CD8-positive, alpha-beta memory T cell (primary cell): ENCODE data around the gene NHLH2. TPM values are rescaled to one million over a fixed set of nuclear protein-coding genes. Genes with fewer than 3 reads are reported as not detected.

Experiments used
- CTCF ChIA-PET: fragments of 350-600 bp; sonication (Branson Sonifier 250); formaldehyde crosslinking; loops from one replicate; lab custom pipeline; 2021; ENCODE audit warnings: antibody characterized with exemption; lab: Charles Lee
- POLR2A ChIA-PET: fragments of 350-600 bp; sonication (Branson Sonifier 250); formaldehyde crosslinking; loops from one replicate; lab custom pipeline; 2021; ENCODE audit warnings: antibody characterized with exemption; lab: Charles Lee
- DNase-seq, 5 donors: peaks; one replicate each; pipeline versions ENCODE4 v3.0.0 to v3.0.0-alpha.2; 2020 to 2022; ENCODE audit warnings: mixed read lengths in 1 of 5
- H3K27ac ChIP-seq: one replicate; pipeline ENCODE4 v1.7.0; 2013; ENCODE audit warnings: low read depth, mild to moderate bottlenecking, low read length, moderate library complexity
- H3K27me3 ChIP-seq: 2 replicates; pipeline ENCODE4 v1.7.0; 2013; ENCODE audit warnings: low read length, mild to moderate bottlenecking; ENCODE audit not compliant: insufficient read depth, poor library complexity, severe bottlenecking
- H3K36me3 ChIP-seq: 2 replicates; pipeline ENCODE4 v1.7.0; 2013; ENCODE audit warnings: mild to moderate bottlenecking, low read length, moderate library complexity; ENCODE audit not compliant: insufficient read depth
- H3K4me1 ChIP-seq: 2 replicates; pipeline ENCODE4 v1.7.0; 2013; ENCODE audit warnings: mild to moderate bottlenecking, low read length, moderate library complexity; ENCODE audit not compliant: insufficient read depth
- H3K4me3 ChIP-seq: 2 replicates; pipeline ENCODE4 v1.7.0; 2013; ENCODE audit warnings: mild to moderate bottlenecking, low read length
- H3K9me3 ChIP-seq: 2 replicates; pipeline ENCODE4 v1.7.0; 2013; ENCODE audit warnings: mild to moderate bottlenecking, low read length
- H3K27ac Mint-ChIP-seq, 8 donors: one replicate each; pipeline ENCODE4 v1.8.0; 2020 to 2021; ENCODE audit warnings: mixed read lengths in 8 of 8, mild to moderate bottlenecking in 6 of 8, inconsistent platforms in 3 of 8, moderate library complexity in 3 of 8
- H3K27me3 Mint-ChIP-seq, 2 donors: one replicate each; pipeline ENCODE4 v1.8.0; 2020 to 2021; ENCODE audit warnings: mixed read lengths in 2 of 2, mild to moderate bottlenecking in 1 of 2, moderate library complexity in 1 of 2
- H3K36me3 Mint-ChIP-seq, 3 donors: one replicate each; pipeline ENCODE4 v1.8.0; 2020 to 2021; ENCODE audit warnings: mixed read lengths in 3 of 3, inconsistent platforms in 1 of 3, mild to moderate bottlenecking in 1 of 3
- H3K4me1 Mint-ChIP-seq, 3 donors: one replicate each; pipeline ENCODE4 v1.8.0; 2020 to 2021; ENCODE audit warnings: mixed read lengths in 3 of 3, inconsistent platforms in 1 of 3, mild to moderate bottlenecking in 1 of 3
- H3K4me3 Mint-ChIP-seq, 7 donors: one replicate each; pipeline ENCODE4 v1.8.0; 2020 to 2021; ENCODE audit warnings: mixed read lengths in 7 of 7, mild to moderate bottlenecking in 6 of 7, moderate library complexity in 4 of 7, inconsistent platforms in 2 of 7
- H3K9me3 Mint-ChIP-seq, 5 donors: one replicate each; pipeline ENCODE4 v1.8.0; 2020 to 2022; ENCODE audit warnings: mixed read lengths in 5 of 5, mild to moderate bottlenecking in 3 of 5, moderate library complexity in 2 of 5, inconsistent platforms in 1 of 5
- polyA plus RNA-seq: library from polyadenylated mRNA; unstranded; fragments of 300-500 nt; fragmentation: Illumina TruSeq; gene quantifications from one replicate; pipeline ENCODE4 v1.2.3, GENCODE V29; 2021
- total RNA-seq, 2 experiments: library from RNA; stranded (reverse); gene quantifications; one replicate each; pipeline ENCODE4 v1.2.3, GENCODE V29; 2021

NHLH2 gene
- total and polyA plus RNA-seq, 3 experiments from 2014 or later, result not detected

DNA sequence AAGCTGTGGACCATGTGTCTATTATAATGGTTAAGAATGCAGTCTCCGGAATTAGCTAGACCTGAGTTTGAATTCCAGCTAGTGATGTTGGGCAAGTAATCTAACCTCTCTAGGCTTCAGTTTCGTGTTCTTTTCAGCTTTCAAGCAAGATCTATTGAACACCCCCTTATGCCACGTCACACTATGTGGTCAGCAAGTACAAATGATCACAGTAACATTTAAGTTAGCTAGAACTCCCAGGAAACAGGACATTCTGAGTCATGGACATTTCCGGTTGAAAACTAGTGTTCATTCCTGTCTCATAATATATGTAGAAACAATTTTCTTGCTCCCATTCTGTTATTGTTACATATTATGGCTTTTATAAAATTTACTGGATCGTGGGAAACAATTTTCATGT is 34.0 kb upstream of the NHLH2 start:
- no peaks in the 10 kb centered on the region for H3K9me3 ChIP-seq
- no peak overlapping the region for H3K4me3 Mint-ChIP-seq
- H3K9me3 Mint-ChIP-seq, result no peaks in the 10 kb centered on the region
- ChIA-PET POLR2A (no interaction called here), CTCF (no interaction called here)
- H3K27ac ChIP-seq, result no peak overlapping the region
- no peaks in the 10 kb centered on the region for H3K27me3 ChIP-seq
- H3K27me3 Mint-ChIP-seq, result peaks cover 9 to 56% of the 10 kb centered on the region in 2 donors
- no peak for DNase-seq
- H3K27ac Mint-ChIP-seq, result no peak overlapping the region
- H3K36me3 ChIP-seq, result no peaks in the 10 kb centered on the region
- H3K4me3 ChIP-seq, result no peak overlapping the region
- no peaks in the 10 kb centered on the region for H3K4me1 ChIP-seq
- no peaks in the 10 kb centered on the region for H3K4me1 Mint-ChIP-seq
- no peaks in the 10 kb centered on the region for H3K36me3 Mint-ChIP-seq

DNA sequence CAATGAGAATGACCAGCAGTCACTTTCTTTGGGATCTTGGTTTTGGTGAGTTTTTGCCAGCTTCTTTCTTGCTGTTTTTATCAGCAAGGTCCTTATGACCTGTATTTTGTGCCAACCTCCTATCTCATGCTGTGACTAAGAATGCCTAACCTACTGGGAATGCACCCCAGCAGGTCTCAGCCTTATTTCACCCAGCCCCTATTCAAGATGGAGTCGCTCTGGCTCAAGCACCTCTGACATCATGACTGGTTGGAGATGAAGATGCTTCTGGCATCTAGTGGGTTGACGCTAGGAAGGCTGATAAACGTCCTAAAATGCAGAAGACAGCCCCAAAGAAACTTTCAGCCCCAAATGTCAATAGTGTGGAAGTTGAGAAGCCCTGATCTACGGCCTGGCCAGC is 33.6 kb upstream of the NHLH2 start:
- Histone ChIP-seq H3K9me3 (no peaks in the 10 kb centered on the region), H3K36me3 (no peaks in the 10 kb centered on the region), H3K27me3 (no peaks in the 10 kb centered on the region), H3K4me3 (no peak overlapping the region), H3K4me1 (no peaks in the 10 kb centered on the region), H3K27ac (no peak overlapping the region)
- no peaks in the 10 kb centered on the region for H3K36me3 Mint-ChIP-seq
- no peaks in the 10 kb centered on the region for H3K4me1 Mint-ChIP-seq
- peaks cover 9 to 56% of the 10 kb centered on the region in 2 donors for H3K27me3 Mint-ChIP-seq
- CTCF ChIA-PET, result no interaction called here
- no peak for DNase-seq
- H3K4me3 Mint-ChIP-seq, result no peak overlapping the region
- POLR2A ChIA-PET, result no interaction called here
- no peak overlapping the region for H3K27ac Mint-ChIP-seq
- no peaks in the 10 kb centered on the region for H3K9me3 Mint-ChIP-seq

DNA sequence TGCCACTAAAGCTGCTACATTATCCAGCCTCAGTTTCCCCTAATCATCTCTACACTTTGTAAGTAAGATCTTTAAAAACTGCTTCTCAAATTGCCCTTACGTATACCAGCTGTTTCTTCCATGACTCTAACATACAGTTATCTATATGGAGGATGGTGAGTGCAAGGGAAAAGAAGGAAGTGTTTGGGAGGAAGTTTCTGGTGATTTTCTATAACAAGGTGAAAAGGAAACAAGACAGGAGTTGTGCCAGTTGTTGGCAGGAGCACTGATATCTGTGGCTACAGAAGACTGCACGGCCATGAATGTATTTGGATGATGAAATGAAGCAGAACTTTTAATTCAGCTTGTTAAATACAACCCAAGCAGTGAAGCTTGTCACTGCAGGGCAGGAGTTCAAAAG is 32.3 kb upstream of the NHLH2 start:
- H3K9me3 ChIP-seq, result no peaks in the 10 kb centered on the region
- H3K27me3 ChIP-seq, result no peaks in the 10 kb centered on the region
- CTCF ChIA-PET, result no interaction called here
- no peaks in the 10 kb centered on the region for H3K4me1 ChIP-seq
- peaks cover 6 to 51% of the 10 kb centered on the region in 2 donors for H3K27me3 Mint-ChIP-seq
- H3K27ac Mint-ChIP-seq, result no peak overlapping the region
- POLR2A ChIA-PET, result no interaction called here
- H3K36me3 ChIP-seq, result no peaks in the 10 kb centered on the region
- H3K9me3 Mint-ChIP-seq, result no peaks in the 10 kb centered on the region
- no peaks in the 10 kb centered on the region for H3K36me3 Mint-ChIP-seq
- no peak for DNase-seq
- H3K4me3 ChIP-seq, result no peak overlapping the region
- no peak overlapping the region for H3K27ac ChIP-seq
- no peak overlapping the region for H3K4me3 Mint-ChIP-seq
- H3K4me1 Mint-ChIP-seq, result no peaks in the 10 kb centered on the region

DNA sequence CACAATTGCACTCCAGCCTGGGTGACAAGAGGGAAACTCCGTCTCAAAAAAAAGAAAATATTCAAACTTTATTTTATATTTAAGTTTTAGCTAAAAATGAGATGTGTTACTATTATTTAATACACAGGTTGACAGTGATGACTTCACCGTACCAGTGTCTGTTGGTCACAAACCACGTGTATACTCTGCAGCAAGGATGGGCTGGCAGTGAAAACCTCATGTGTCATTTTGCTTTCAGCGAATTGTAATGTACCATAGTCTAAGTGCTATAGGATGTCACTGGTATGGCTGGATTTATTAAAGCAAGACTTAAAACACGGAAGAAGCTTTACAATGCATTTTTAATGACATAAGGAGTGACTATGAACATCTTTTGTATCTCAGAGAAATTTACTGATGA is 28.1 kb upstream of the NHLH2 start:
- Histone ChIP-seq H3K27me3 (no peaks in the 10 kb centered on the region), H3K27ac (no peak overlapping the region), H3K36me3 (no peaks in the 10 kb centered on the region), H3K4me3 (no peak overlapping the region), H3K9me3 (no peaks in the 10 kb centered on the region), H3K4me1 (no peaks in the 10 kb centered on the region)
- Mint-ChIP-seq H3K27ac (no peak overlapping the region), H3K9me3 (peaks cover 0 to 2% (median 0%) of the 10 kb centered on the region in 5 donors), H3K4me1 (no peaks in the 10 kb centered on the region), H3K27me3 (peaks cover 3 to 39% of the 10 kb centered on the region in 2 donors), H3K4me3 (no peak overlapping the region), H3K36me3 (no peaks in the 10 kb centered on the region)
- ChIA-PET POLR2A (no interaction called here), CTCF (no interaction called here)
- DNase-seq, result no peak

DNA sequence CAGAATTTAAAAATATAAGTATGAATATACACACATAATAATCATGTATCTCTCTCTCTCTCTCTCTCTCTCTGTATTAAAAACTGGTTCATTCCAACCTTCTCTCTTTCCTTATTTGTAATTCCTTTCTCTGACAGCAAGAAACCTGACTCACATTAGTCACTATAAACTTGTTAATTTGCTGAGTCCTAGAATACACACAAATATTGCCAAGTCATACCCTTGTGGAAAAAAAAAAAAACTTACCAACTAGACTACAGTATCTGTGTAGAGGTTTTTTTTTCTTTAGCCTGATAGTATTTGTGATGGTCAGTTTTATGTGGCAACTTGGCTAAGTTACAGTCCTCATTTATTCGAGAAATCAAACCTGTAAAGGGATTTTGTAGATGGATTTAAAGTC is 26.3 kb upstream of the NHLH2 start:
- Mint-ChIP-seq H3K4me1 (no peaks in the 10 kb centered on the region), H3K9me3 (peaks cover 0 to 2% (median 0%) of the 10 kb centered on the region in 5 donors), H3K27ac (no peak overlapping the region), H3K27me3 (peaks cover 3 to 41% of the 10 kb centered on the region in 2 donors), H3K36me3 (no peaks in the 10 kb centered on the region), H3K4me3 (no peak overlapping the region)
- no peaks in the 10 kb centered on the region for H3K4me1 ChIP-seq
- no peaks in the 10 kb centered on the region for H3K36me3 ChIP-seq
- H3K27me3 ChIP-seq, result no peaks in the 10 kb centered on the region
- ChIA-PET POLR2A (no interaction called here), CTCF (no interaction called here)
- no peaks in the 10 kb centered on the region for H3K9me3 ChIP-seq
- H3K27ac ChIP-seq, result no peak overlapping the region
- DNase-seq, result no peak
- H3K4me3 ChIP-seq, result no peak overlapping the region

DNA sequence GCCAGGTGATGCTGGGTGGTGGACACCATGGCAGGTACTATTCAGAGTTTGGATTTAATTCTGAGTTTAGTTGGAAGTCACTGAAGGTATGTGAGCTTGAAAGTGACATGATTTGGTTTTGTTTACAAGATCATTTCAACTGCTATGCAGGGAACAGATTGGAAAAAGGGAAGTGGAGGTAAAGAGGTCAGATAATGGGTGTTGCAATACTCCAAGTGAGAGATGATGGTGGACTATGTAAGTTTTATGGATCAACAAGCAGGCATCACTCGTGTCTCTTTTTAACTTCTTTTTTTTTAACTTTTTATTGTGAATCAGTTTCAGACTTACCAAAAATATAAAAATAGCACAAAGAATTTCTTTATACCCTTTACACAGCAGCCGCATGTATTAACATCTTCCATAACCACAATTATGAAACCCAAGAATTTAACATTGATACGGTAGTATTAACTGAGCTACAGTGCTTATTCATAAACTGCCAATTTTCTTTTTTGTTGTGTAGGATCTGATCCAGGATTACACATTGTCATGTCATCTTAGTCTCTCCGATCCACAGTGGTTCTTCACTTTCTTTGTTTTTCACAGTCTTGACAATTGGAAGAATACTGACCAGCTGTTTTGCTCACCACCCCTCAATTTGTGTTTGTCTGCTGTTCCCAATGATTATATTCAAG is 24.9 kb upstream of the NHLH2 start:
- no peak overlapping the region for H3K27ac ChIP-seq
- ChIA-PET CTCF (no interaction called here), POLR2A (no interaction called here)
- Mint-ChIP-seq H3K27me3 (peaks cover 5 to 47% of the 10 kb centered on the region in 2 donors), H3K36me3 (no peaks in the 10 kb centered on the region), H3K9me3 (peaks cover 0 to 2% (median 0%) of the 10 kb centered on the region in 5 donors), H3K4me1 (no peaks in the 10 kb centered on the region), H3K27ac (no peak overlapping the region), H3K4me3 (no peak overlapping the region)
- no peaks in the 10 kb centered on the region for H3K9me3 ChIP-seq
- no peak overlapping the region for H3K4me3 ChIP-seq
- H3K36me3 ChIP-seq, result no peaks in the 10 kb centered on the region
- no peak for DNase-seq
- no peaks in the 10 kb centered on the region for H3K27me3 ChIP-seq
- no peaks in the 10 kb centered on the region for H3K4me1 ChIP-seq

DNA sequence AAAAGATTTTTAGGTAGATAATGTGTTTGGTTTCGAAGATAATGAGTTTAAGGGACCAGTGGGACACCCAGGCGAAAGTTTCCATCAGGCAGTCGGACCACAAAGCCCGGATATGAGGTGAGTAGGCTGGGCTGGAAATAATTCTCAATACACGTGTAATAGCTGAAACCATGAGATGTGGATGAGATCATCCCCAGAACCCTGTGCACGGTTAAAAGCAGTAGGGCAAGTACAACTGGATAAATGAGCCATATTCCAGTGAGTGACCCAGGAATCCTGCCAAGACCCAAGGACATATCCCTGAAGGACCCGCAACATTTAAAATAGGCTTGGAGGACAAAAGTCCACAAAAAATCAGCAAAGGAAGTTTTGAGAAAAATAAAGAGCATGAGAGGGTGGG is 21.5 kb upstream of the NHLH2 start:
- no peak for DNase-seq
- no peak overlapping the region for H3K4me3 ChIP-seq
- POLR2A ChIA-PET, result no interaction called here
- no peaks in the 10 kb centered on the region for H3K36me3 Mint-ChIP-seq
- H3K36me3 ChIP-seq, result no peaks in the 10 kb centered on the region
- H3K4me3 Mint-ChIP-seq, result no peak overlapping the region
- no peaks in the 10 kb centered on the region for H3K4me1 Mint-ChIP-seq
- CTCF ChIA-PET, result no interaction called here
- H3K9me3 Mint-ChIP-seq, result no peaks in the 10 kb centered on the region
- H3K9me3 ChIP-seq, result no peaks in the 10 kb centered on the region
- no peaks in the 10 kb centered on the region for H3K27me3 ChIP-seq
- H3K27me3 Mint-ChIP-seq, result peaks cover 5 to 53% of the 10 kb centered on the region in 2 donors
- no peak overlapping the region for H3K27ac ChIP-seq
- no peaks in the 10 kb centered on the region for H3K4me1 ChIP-seq
- H3K27ac Mint-ChIP-seq, result no peak overlapping the region

DNA sequence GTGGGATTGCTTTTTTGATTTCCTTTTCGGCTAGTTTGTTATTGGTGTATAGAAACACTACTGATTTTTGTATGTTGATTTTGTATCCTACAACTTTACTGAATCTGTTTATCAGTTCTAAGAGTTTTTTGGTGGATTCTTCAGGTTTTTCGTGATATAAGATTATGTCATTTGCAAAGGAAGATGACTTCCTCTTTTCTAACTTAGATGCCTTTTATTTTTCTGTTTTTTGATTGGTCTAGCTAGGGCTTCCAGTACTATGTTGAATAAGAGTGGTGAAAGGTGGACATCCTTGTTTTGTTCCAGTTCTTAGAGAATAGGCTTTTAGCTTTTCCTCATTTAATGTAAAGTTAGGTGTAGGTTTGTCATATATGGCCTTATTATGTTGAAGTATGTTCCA is 13.1 kb upstream of the NHLH2 start:
- no peaks in the 10 kb centered on the region for H3K36me3 ChIP-seq

More for the DNA sequence above, 13.1 kb upstream of the NHLH2 start:
- Mint-ChIP-seq H3K4me3 (no peak overlapping the region), H3K27ac (no peak overlapping the region), H3K4me1 (no peaks in the 10 kb centered on the region), H3K27me3 (peaks cover 18 to 37% of the 10 kb centered on the region in 2 donors), H3K36me3 (peaks cover 0 to 4% (median 0%) of the 10 kb centered on the region in 3 donors), H3K9me3 (peaks cover 4 to 16% (median 11%) of the 10 kb centered on the region in 5 donors)
- Histone ChIP-seq H3K9me3 (no peaks in the 10 kb centered on the region), H3K4me1 (no peaks in the 10 kb centered on the region), H3K27me3 (no peaks in the 10 kb centered on the region), H3K27ac (no peak overlapping the region), H3K4me3 (no peak overlapping the region)
- CTCF ChIA-PET, result no interaction called here
- POLR2A ChIA-PET, result no interaction called here
- no peak for DNase-seq
